Measurements from ENCODE around the gene KLHL17. TPM values are rescaled to one million over a fixed set of nuclear protein-coding genes. Genes with fewer than 3 reads are reported as not detected.

The KLHL17 gene
- total and polyA plus RNA-seq, 4 donors, result 0.98 to 5.4 (median 2.1) TPM

- no peaks in the 10 kb centered on the region for H3K36me3 ChIP-seq (ENCODE audit: control insufficient read depth in 4 of 4, insufficient read depth in 3 of 4, low read depth in 1 of 4, low read length in 3 of 4)
- no peak for DNase-seq (ENCODE audit: low spot score)
- no peak for TF ChIP-seq RXRA (IDR thresholded peaks at IDR 0.05)
- no peak for TF ChIP-seq CTCF (IDR thresholded peaks at IDR 0.05; ENCODE audit: low read depth, low read length, missing input control)
- TF ChIP-seq RAD21 (IDR thresholded peaks at IDR 0.05), result no peak
- TF ChIP-seq REST (IDR thresholded peaks at IDR 0.05), result no peak
- no peak for TF ChIP-seq YY1 (IDR thresholded peaks at IDR 0.05)
- TF ChIP-seq JUND (IDR thresholded peaks at IDR 0.05), result no peak
- TF ChIP-seq FOXA2 (IDR thresholded peaks at IDR 0.05), result no peak
- no peak for TF ChIP-seq EGR1 (IDR thresholded peaks at IDR 0.05; ENCODE audit: low read depth in 2 of 2)
- no peak for TF ChIP-seq GABPA (IDR thresholded peaks at IDR 0.05 in 1 of 2, conservative IDR thresholded peaks at IDR 0.05 in 1 of 2)
- TF ChIP-seq NR2F2 (IDR thresholded peaks at IDR 0.05), result no peak
- TF ChIP-seq ATF3 (IDR thresholded peaks at IDR 0.05), result no peak
- TF ChIP-seq FOXA1 (IDR thresholded peaks at IDR 0.05), result no peak
- no peak for TF ChIP-seq SP1 (IDR thresholded peaks at IDR 0.05)
- H3K27ac ChIP-seq (ENCODE audit: low read depth in 1 of 2, low read length in 2 of 2), result no peak overlapping the region
- no peak overlapping the region for H3K9ac ChIP-seq (ENCODE audit: low read depth in 1 of 2, low read length in 2 of 2)
- WGBS, result 67% methylated on average over 35 of the region's 35 CpGs
- H3K9me3 ChIP-seq (ENCODE audit: control insufficient read depth in 4 of 4, low read length in 3 of 4), result no peaks in the 10 kb centered on the region
- H3K4me3 ChIP-seq (ENCODE audit: low read depth in 1 of 3, low read length in 3 of 3), result no peak overlapping the region
- peaks cover 0 to 5% (median 2%) of the 10 kb centered on the region in 4 donors for H3K4me1 ChIP-seq (ENCODE audit: control insufficient read depth in 4 of 4, insufficient read depth in 4 of 4, low read length in 3 of 4)
- peaks cover 0 to 6% (median 2%) of the 10 kb centered on the region in 4 donors for H3K27me3 ChIP-seq (ENCODE audit: control insufficient read depth in 4 of 4, insufficient read depth in 4 of 4, low read length in 3 of 4)
Measured at GRCh38 chr1:980602-981395, 20.4 kb downstream of the KLHL17 start.

- WGBS, result 72% methylated on average over 21 of the region's 21 CpGs
- peaks cover 0 to 2% (median 0%) of the 10 kb centered on the region in 4 donors for H3K4me1 ChIP-seq (ENCODE audit: control insufficient read depth in 4 of 4, insufficient read depth in 4 of 4, low read length in 3 of 4)
- TF ChIP-seq YY1 (IDR thresholded peaks at IDR 0.05), result no peak
- TF ChIP-seq FOXA1 (IDR thresholded peaks at IDR 0.05), result no peak
- no peak for TF ChIP-seq CTCF (IDR thresholded peaks at IDR 0.05; ENCODE audit: low read depth, low read length, missing input control)
- TF ChIP-seq REST (IDR thresholded peaks at IDR 0.05), result no peak
- no peak for TF ChIP-seq JUND (IDR thresholded peaks at IDR 0.05)
- no peak for TF ChIP-seq ZBTB33 (IDR thresholded peaks at IDR 0.05)
- no peak overlapping the region for H3K27ac ChIP-seq (ENCODE audit: low read depth in 1 of 2, low read length in 2 of 2)
- H3K4me3 ChIP-seq (ENCODE audit: low read depth in 1 of 3, low read length in 3 of 3), result no peak overlapping the region
- no peak for DNase-seq (ENCODE audit: low spot score)
- H3K9me3 ChIP-seq (ENCODE audit: control insufficient read depth in 4 of 4, low read length in 3 of 4), result no peaks in the 10 kb centered on the region
- H3K27me3 ChIP-seq (ENCODE audit: control insufficient read depth in 4 of 4, insufficient read depth in 4 of 4, low read length in 3 of 4), result peaks cover 0 to 6% (median 2%) of the 10 kb centered on the region in 4 donors
- no peak overlapping the region for H3K9ac ChIP-seq (ENCODE audit: low read depth in 1 of 2, low read length in 2 of 2)
- no peaks in the 10 kb centered on the region for H3K36me3 ChIP-seq (ENCODE audit: control insufficient read depth in 4 of 4, insufficient read depth in 3 of 4, low read depth in 1 of 4, low read length in 3 of 4)
Measured at GRCh38 chr1:981491-981954, 21.1 kb downstream of the KLHL17 start.
